Pons (tissue), 1 donor: Measurements from ENCODE around the gene TRDN.
A peak's percentile ranks its signal among the peaks of the same experiment; 100 is the strongest.
"Not testable (repeated sequence)": the region's sequence is repeated elsewhere in the genome, so short reads cannot be mapped to it uniquely, and the experiment has no call there.

Source experiments
- DNase-seq: peaks from one replicate; pipeline ENCODE4 v3.0.0-alpha.2; 2016; ENCODE audit warnings: low spot score

Gene TRDN

DNA sequence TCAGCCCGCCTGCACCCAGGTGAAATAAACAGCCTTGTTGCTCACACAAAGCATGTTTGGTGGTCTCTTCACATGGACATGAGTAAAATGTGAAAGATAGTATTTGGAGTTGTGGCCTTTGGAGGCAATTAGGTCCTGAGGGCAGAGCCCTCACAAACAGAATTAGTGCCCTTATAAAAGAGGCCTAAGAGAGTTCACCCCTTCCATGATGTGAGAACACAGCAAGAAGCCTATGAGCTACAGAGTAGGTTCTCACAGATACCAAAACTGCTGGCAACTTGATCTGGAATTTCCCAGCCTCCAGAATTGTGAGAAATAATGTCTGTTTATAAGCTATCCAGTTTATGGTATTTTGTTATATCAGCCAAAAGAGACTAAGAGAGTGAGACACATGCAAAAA, 74.5 kb downstream of the TRDN start:
- DNase-seq, result no peak

DNA sequence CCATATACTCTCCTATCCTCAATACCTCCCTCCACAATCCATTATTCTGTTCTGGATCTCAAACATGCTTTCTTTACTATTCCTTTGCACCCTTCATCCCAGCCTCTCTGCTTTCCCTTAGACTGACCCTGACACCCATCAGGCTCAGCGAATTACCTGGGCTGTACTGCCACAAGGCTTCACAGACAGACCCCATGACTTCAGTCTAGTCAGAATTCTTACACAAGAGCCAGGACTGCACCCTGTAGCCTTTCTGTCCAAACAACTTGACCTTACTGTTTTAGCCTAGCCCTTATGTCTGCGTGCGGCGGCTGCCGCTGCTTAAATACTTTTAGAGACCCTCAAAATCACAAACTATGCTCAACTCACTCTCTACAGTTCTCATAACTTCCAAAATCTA, 76.9 kb downstream of the TRDN start:
- not testable (repeated sequence) for DNase-seq

DNA sequence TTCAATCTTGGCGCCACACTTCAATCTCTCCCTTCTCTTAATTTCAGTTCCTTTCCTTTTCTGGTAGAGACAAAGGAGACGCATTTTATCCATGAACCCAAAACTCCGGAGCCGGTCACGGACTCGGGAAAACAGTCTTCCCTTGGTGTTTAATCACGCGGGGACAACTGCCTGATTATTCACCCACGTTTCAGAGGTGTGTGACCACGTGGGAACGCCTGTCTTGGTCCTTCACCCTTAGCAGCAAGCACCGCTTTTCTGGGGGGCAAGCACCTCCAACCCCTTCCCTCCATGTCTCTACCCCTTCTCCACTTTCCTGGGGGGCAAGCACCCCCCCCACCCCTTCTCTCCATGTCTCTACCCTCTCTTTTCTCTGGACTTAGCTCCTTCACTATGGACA, 79.3 kb downstream of the TRDN start:
- DNase-seq, result not testable (repeated sequence)

DNA sequence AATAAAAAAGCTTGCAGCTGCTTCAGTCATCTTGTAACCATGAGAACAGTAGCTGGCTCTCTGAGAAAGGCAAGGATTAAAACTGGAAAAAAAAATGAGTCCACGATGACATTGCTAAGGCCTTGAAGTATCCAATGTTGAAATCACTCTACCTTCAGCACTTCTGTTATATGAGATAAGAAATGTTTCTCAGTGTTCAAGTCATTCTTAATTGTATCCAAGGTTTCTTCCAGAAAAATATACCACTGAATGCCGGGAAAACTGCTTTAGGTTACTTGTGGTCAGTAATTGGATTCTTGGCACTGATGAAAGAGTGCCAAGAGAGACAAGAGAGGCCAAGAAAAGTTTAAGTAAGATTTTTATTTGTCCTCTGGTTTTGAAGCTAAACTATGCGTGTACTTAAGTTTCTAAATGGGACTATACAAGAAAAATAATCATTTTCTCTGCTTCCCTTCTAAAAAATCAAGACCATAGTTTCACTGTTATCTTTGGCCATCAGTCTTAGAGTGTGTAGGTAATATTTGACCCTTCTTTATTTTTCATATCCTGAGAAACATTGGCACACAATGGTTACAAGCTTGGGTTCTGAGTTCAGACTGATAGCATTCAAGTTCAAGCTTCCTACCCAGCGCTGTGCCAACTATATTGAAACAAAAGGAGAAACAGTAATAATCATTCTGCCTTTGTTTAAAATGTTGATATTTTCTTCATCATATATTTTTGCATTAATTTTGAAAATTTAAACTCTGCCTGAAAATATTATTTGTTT, 84.6 kb downstream of the TRDN start:
- no peak for DNase-seq

DNA sequence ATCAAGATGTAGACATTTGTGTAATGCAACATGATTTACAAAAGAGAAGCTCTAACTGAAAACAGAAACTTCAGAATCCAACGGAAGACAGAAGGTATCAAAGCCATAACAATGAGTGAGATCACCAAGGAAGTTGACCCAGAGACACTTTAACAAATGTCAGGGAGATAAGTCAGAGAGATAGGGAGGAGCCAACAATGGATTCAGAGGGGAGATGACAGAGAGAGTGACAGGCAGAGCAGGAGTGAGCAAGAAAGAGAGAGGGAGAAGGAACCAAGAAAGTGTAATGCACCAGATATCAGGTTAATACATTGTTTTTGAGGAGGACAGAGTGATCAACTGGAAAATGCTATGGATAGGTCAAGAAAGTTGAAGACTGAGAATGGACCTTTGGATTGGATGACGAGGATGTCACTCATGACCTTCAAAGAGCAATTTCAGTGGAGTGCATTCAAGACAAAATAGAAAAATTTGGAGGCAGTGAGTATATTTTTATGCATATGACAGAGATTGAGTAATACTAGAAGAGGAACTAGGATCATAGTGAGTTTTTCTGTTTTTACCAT, 86.6 kb downstream of the TRDN start:
- DNase-seq, result no peak

DNA sequence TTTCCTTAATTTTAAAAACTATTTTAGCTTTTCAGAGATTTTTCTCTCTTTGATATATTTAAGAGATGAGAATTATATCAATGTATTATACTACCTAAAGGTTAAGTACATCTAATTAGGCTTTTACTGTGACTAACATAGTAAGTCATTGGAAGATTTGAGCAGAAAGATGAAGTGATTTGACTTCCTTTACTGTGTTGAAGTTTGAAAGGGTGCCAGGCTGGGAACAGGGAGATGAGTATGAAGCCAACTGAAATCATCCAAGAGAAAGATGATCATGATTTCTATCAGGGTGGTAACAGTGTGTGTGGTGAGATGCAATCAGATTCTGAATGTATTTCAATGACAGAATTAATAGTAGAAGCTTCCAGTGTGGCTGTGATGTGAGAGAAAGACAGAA, 87.3 kb downstream of the TRDN start:
- DNase-seq, result no peak

DNA sequence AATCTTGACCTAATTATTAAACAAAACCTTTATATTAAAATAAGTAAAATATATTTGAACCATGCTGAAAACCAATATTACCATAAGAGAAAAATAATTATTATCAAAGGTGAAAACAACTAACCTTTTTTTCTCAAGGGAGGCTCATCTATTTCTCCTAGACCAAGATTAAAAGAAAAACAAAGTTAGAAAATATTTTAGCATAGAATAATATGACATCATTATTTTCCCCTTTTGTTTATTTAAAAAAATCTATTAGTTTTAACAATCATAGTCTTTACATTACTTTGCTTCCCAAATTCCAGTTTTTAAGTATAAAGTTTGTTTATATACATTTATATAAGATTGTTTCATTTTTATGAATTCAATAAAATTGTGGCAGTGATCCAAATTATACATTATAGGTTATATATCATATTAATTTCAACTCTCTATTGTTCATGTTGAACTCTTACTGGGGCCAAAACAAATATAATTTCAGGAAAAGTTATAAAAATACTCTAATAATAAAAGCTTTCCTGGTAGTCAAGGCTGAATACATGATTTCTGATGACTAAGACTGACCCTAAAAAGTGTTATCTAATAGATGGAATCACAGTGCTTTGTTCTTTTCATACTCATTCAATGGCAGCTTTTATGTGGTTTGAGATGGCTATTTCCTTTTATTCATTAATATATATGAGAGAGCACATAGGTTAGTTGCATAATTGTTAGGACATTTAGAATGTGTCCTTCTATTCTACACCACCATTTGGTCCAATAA, 89.4 kb downstream of the TRDN start:
- DNase-seq, result no peak

DNA sequence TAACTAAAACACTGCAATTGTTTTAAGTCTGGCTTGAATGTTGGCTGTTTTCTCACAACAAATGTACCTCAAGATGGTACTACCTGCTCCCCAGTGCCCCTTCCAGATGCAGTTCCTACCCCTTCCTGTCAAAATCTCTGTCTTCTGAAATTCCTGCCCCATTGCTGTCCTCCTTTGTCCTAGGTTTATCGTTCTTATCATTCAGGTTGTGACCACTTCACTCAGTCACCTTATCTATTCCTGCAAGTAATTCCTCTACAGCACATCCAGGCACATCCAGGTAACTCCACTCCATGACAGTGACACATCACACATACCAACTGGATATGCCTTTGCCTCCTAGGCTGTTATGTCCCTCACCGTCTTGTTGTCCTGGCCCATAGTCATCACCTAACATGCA, 90.2 kb downstream of the TRDN start:
- DNase-seq, result no peak

DNA sequence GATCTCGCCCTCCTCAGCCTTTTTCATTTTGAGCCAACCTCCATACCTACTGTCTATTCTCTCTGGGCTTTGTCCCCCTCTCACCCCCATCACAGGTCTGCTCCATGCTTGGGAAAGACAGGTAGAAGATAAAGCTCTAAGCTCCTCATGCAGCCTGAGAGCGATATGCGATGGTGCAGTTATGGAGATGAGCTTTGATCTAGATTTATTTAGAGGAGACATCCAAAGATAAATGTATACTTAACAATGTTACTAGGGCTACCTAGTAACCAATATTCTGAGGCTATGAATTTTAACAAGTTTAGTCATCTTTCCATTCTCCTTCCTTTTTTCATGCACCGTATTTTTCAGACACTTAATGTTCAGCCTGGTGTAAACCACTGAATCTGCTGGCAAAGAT, 95.3 kb downstream of the TRDN start:
- no peak for DNase-seq

DNA sequence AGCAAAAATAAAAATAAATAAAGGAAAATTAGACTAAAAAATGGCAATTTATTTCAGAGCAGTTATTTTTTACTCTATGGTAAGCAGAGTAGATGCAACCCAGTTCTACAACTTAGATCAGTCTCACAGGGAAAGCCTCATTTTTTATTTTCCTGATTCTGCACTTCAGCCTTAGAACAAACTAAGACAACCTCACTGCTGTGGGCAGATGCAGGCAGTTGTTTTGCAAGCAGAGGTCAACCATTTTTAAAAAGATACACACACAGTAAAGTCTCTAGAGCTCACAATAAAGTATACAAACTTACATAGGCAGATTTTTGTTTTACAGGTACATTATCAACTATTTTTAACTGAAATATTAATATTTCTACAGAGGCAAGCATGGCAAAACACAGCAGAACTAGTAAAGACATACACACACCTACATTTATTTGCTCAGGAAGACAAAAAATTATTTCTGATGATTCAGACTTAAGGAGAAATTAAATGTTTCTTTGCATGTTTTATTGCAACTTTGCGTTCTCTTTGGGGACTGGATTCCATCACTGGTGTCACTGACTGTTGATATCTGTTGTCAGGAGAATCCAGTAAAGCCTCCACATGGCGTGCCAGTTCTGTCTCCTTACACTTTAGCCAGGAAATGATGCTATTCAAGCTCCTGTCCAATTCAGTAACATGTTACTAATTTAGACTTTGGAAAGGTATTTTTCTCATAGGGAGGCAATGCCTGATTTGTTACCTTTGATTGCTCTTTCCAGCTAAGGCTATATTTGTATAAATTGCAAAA, 102.7 kb downstream of the TRDN start:
- no peak for DNase-seq

DNA sequence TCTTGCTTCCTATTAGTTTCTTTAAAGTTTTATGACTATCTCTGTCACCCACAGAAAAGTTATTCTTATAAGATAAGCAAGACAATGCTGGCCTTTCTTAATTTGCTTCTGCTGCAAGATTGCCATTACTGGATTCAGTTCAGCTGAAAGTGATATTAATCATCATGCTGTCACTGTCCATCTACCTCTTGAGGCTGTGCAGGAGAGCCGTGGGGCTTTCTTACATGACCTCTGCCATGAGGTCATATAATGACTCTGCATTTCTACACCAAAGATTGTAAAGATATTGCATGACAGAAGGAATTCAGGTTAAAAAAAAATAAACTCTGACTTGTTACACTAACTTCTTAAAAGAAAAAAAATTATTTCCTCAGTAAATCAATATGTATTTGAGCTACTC, 106.9 kb downstream of the TRDN start:
- DNase-seq, result no peak

DNA sequence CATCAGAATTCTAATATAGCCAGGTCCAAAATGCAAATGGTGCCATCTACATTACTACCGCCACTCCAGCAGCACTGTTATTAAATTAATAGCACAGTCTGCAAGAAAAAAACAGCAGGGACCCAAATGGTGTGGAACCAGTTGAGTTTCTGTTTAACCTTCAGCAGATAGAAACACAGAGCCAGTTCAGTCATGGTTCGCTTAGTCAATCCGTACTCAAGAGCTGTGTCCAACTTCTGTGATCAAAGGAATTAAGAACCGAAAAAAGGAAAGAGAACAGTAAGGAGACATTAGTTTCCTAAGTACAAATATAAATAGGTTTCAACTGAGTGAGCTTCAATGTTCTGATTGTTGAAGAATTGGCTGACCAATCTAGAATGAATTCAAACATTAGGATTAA, 107.7 kb downstream of the TRDN start:
- no peak for DNase-seq

DNA sequence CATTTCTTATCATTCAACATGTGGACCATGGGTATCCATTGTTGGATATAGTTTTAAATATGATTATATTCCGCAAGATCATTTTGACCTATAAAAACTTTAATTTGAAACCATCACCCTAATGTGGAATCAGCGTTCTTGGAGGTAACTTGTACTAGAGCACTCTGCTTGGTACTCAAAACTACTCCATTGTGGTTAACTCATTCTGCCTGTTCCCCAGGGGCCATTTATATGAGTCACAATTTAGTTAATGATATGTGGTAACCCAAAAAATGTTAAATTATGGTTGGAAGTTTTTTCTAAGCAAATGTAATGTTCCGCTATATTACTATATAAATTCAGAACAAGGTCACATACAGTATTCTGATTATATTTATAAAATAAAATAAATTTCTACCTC, 109.3 kb downstream of the TRDN start:
- no peak for DNase-seq

DNA sequence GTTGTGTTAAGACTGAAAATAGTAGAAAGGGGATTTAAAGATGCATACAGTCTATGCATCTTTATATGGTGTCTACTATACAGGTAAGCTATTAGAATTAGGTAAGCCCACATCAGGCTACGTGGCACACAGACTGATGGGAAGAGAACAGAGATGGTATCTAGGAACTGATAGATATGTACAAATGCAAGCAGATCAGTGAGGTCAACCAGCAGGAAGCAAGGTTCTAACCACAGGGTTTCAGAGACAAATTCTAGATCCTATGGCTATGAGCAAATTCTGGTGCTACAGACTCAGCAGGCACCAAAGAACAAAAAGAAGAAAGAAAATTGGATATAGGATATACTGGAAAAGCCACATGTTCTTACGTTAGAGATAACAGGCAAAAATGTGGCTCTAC, 110.6 kb downstream of the TRDN start:
- DNase-seq, result no peak

DNA sequence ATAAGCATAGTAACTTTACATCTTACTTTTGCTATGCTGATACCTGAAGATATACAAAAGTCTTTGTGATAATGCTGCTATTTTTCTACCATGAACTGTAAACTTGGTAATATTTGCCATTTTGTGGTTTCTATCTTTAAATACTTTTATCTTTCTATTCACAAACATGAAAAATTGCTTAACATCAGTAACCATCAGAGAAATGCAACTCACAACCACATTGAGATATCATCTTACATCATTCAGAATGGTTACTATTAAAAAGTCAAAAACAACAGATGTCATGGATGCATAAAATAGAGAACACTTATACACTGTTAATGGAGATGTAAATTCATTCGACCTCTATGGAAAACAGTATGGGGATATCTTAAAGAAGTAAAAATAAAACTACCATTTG, 112.0 kb downstream of the TRDN start:
- DNase-seq, result no peak

DNA sequence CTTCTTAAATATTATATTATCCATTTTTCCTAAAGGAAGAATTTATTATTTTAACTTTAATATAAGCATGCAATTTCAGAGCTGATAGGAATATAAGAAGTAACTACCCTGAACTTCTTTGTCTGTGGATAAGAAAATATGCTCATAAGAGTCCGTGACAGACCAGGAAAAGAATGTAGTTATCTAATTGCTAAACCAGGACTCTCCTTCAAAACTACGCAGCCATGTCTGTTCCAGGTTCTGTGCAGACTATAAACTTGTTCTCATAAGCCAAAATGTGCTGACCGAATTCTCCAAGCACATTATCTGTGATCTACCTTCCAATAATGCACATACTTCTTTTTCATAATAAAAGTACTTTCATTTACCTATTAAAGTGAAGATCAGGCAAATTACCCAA, 116.5 kb downstream of the TRDN start:
- DNase-seq, result no peak

DNA sequence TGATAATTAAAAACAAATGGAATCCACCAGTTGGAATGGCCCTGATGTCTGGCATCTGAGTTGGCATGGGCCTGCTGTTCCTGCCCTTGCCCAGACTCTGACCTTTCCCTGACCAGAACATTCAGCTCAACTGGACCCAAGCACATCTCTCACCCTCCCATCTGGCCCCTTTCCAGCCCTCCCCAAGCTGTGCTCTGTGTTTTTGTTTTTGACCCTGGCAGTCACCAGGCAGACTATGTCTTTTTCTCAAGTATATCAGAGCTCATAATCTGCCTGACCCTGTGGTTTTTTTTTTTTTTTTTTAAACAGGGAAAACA, 117.6 kb downstream of the TRDN start:
- DNase-seq, result peak; percentile 27

DNA sequence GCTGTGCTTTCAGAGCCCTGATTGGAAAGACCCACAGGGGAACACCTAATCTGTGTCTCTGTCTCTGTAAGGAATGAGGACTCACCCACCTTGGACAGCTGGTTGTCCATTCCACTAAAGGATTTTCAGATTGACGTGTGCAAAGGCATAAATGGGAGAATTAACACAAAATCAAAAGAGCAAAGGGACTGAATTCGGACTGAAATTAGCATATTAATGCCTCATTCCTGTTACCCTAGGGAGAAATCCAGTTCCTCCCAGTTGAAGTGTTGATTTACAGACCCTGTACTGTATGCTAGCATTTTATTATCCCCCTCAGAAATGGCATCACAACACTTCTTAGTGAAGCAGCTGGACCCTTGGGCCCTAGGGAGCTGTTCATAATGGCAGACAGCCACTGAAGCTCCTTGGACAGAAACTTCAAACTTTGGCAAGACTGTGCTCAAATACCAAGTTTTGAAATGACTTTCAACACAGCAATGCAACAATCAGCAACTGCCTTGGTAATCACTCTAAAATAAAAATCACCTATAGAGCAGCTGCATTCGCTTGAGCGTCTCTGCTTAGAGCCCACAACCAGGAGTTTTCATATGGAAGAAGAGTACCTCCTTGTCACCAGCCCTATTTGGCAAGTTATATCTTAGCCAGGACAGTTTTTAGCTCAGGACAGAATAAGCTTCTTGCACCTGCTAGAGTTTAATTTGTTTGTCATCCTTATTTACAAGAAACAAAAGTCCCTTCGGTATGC, 118.1 kb downstream of the TRDN start:
- peak; percentile 12 for DNase-seq

DNA sequence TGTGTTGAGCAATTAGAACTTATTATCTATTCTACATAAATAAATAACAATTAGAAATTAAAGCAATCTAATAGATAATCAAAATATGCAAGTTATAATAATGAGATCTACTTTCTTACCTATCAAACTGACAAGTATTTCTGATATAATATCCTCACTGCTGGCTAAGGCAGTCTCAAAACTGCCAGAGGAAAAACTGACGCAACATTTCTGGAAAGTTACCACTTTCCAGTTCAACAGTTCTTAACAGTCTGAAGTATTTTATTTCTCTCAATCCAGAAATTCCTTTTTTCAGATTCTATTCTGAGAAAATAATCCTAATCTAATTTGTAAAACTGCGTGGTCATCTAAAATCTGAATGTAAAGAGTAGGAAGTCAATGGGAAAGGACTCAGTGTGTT, 121.0 kb downstream of the TRDN start:
- no peak for DNase-seq

DNA sequence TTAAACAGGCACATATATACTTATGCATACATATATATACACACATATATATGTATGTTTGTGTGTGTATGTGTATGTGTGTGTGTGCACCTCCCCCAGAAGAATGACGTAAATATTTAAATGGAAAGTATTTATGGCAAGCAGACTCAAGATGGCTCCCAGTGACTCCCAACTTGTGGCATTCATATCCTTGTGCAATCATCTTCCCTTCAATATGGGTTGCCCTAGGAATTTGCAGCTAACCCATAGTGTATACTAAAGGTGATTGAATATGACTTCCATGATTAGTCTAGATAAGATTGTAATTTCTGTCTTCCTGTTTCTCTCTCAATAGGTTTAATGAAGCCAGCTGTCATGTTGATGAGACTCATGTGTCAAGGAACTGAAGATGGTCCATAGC, 127.6 kb downstream of the TRDN start:
- DNase-seq, result no peak

DNA sequence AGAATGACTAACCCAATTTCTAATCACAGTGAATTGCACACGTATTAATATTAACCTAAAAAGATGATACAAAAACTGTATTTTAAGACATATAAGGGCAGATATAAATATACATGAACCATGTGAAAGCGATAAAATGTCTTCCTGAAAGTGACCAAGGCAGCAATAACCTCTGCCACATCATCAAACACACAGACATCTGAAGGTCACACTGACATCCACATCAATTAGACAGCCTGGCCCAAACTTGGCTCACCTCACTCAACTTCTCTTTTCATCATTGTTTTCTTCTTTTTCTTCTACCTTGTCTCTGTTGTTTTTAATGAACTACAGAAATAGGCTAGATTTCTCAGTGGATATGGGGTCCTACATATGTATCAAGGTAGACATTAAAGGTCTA, 128.5 kb downstream of the TRDN start:
- no peak for DNase-seq

DNA sequence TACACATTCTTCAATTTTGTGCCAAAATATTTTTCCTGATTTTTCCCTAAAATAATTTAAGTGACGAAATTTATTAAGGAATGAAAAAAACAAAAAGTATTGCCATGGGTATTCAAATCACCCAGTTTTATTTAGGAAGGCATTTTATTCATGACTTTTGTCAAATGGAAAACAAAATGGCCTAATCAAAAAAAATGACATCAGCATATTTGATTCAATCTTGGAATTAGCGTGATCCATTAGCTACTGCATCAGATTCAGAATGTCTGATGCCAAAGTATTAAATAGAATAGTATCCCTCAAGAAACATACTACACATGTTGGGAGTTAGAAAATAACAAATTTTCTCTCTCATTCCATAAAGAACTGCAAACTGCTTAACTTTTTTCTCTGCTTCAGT, 129.2 kb downstream of the TRDN start:
- DNase-seq, result no peak
